HG03439 (cell line): ENCODE measurements around the gene NCAM2.

ENCODE experiments used
- ATAC-seq: cut with Tn5 transposase; IDR thresholded peaks from one replicate; pipeline ENCODE4 v1.9.1; 2021; ENCODE audit warnings: mild to moderate bottlenecking, moderate library complexity; ENCODE audit not compliant: unreplicated experiment

Gene NCAM2

GRCh38 chr21:21406921-21407320 is 408.7 kb downstream of the NCAM2 start:
- no peak for ATAC-seq

- no peak for ATAC-seq
Observed at GRCh38 chr21:21412096-21412495, 413.9 kb downstream of the NCAM2 start.

GRCh38 chr21:21415741-21416140 is 417.5 kb downstream of the NCAM2 start:
- ATAC-seq = no peak

- ATAC-seq = no peak
Observed at GRCh38 chr21:21434944-21435343, 436.7 kb downstream of the NCAM2 start.

- ATAC-seq = no peak
Observed at GRCh38 chr21:21436012-21436534, 437.9 kb downstream of the NCAM2 start.

GRCh38 chr21:21439761-21440160 is 441.6 kb downstream of the NCAM2 start:
- ATAC-seq = no peak

GRCh38 chr21:21457077-21457476 is 458.9 kb downstream of the NCAM2 start:
- ATAC-seq = no peak

- no peak for ATAC-seq
Observed at GRCh38 chr21:21458124-21458631, 460.0 kb downstream of the NCAM2 start.

- no peak for ATAC-seq
Observed at GRCh38 chr21:21460979-21461378, 462.8 kb downstream of the NCAM2 start.

GRCh38 chr21:21463456-21463855 is 465.2 kb downstream of the NCAM2 start:
- ATAC-seq = no peak

GRCh38 chr21:21464684-21465083 is 466.5 kb downstream of the NCAM2 start:
- no peak for ATAC-seq

GRCh38 chr21:21466752-21467151 is 468.5 kb downstream of the NCAM2 start:
- ATAC-seq = no peak

- no peak for ATAC-seq
Observed at GRCh38 chr21:21468003-21468402, 469.8 kb downstream of the NCAM2 start.

- no peak for ATAC-seq
Observed at GRCh38 chr21:21481239-21481638, 483.0 kb downstream of the NCAM2 start.

GRCh38 chr21:21508859-21509258 is 510.6 kb downstream of the NCAM2 start:
- ATAC-seq = no peak

- ATAC-seq = no peak
Observed at GRCh38 chr21:21530680-21531079, 532.5 kb downstream of the NCAM2 start.

- no peak for ATAC-seq
Observed at GRCh38 chr21:21547368-21547953, 549.3 kb downstream of the NCAM2 start.

- no peak for ATAC-seq
Observed at GRCh38 chr21:21559285-21560045, 561.3 kb downstream of the NCAM2 start.
